NCI-H69 (cell line): ENCODE data around the gene NF2.

Experiments used
- DNase-seq: peaks from one replicate; lab custom pipeline; 2025; lab: John Stamatoyannopoulos, UW

NF2 gene

DNA sequence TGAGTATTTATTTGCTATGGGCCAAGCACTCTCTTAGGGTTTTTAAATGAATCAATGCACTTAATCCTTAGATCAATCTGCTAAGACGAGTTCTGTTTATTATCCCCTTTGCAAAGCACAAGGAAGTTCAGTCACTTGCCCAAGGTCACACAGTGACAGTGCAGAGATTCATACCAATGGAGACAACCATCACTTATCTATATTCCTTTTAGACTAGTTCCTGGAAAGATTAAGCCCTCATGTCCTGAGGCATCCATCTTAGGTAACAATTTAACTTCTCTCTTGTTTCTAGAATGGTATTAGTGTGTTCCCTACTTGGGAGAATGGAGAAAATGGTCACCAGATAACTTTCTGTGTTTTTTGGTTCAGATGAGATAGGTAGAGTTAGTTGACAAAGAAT, 28.3 kb downstream of the NF2 start:
- DNase-seq = no peak

DNA sequence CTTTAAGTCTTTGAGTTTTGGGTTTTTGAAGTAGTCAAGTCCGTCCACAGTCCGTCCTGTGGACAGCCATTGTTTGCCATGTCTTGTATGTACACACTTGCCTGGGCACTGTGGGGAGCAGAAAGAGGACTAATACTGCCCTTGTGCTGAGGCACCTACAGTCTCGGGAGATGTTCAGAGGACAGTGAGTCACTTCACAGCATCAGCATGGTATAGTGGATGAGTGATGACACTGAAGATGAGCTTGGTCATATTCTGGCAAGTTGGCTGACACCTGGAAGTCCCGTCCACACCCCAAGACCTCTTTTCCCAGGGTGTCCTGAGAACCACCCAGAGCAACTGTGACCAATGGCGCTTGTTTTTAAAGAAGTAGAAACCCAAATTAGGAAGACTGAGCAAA, 29.2 kb downstream of the NF2 start:
- no peak for DNase-seq

DNA sequence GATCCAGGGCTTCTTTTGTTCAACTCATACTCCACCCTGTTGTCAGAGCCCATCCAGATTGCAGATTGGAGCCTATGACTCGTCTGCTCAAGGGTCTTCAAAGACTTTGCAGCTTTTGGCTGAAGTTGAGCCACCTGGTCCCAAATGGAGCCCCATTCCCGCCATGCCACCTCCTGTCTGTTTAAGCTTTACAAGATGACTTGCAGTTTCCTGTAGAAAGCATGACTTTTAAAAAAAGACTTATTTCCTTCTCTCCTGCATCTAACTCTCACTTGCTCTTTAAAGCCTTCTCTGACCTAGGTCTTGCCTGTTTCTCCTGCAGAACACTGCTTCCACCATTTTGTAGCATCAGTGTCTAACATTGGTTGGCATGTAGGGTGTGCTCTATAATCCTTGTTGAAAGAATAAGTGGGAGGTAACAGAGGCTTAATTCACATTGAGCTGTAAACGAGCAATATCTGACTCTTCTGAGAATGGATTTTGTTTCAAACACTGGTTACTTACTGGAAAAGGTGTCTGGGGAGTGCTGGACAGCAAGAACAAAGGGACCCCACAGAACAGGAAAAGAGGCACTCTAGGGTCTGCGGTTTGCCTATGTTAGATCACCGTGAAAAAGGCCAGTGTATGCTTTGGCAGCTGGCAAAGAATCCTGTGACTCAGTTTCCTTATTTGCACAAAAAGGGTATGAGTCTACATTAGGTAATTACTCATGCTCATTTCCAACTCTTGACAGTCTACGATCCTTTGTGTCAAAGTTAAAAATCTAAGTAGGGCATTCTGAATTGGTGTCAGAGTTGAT, 30.3 kb downstream of the NF2 start:
- no peak for DNase-seq

GRCh38 chr22:29634847-29635246, 31.4 kb downstream of the NF2 start:
- no peak for DNase-seq

DNA sequence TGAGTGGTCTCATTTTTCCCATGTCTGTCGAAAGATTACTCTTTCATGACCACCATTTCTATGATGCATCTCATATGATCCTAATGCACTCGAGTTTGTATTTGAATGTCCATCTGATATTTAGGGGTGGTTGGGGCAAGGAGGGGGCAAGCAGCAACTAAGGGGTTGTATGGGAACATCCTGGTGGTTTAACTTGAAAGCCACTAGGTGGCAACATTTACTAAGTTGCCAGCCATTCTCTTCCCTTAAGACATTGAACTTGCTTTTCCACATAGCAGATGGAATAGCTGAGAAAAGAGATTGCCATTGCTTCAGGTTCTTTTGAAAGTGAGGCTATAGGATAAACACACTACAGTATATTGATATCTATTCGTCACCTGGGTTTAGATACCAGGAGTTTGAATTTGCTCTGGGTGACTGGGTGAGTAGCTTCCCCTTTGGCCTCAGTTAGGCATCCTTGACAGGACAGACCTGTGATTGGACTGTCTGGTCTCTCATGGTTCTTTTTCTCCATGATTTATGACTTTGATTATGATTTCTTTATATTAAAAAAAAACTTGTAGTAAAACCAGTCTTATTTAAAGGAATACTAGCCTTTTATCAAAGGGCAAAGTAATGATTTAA, 32.4 kb downstream of the NF2 start:
- DNase-seq = peak; percentile 84

GRCh38 chr22:29636751-29637150, 33.3 kb downstream of the NF2 start:
- no peak for DNase-seq

GRCh38 chr22:29637181-29637580, 33.7 kb downstream of the NF2 start:
- peak; percentile 70 for DNase-seq

DNA sequence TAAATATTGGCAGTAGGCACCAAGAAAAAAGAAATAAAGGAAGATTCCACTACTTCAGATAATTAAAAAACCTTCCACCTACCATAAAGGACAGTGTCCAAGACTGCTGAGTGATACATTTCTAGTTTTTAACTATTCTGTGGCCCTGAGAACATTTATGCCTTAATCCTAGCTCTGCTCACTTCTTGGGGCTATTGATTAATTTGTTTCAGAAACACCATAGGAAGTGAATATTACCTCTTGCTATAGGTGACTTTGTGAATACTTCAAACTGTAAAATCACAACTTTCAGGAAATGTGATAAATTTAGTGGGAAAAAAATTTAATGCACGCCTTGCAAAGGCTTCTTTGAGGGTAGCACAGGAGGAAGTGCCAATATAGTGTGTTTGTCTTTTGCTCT, 35.2 kb downstream of the NF2 start:
- no peak for DNase-seq

GRCh38 chr22:29639096-29639495, 35.7 kb downstream of the NF2 start:
- no peak for DNase-seq

- peak; percentile 38 for DNase-seq
These were observed 37.7 kb downstream of the NF2 start for GRCh38 chr22:29641042-29641699.

DNA sequence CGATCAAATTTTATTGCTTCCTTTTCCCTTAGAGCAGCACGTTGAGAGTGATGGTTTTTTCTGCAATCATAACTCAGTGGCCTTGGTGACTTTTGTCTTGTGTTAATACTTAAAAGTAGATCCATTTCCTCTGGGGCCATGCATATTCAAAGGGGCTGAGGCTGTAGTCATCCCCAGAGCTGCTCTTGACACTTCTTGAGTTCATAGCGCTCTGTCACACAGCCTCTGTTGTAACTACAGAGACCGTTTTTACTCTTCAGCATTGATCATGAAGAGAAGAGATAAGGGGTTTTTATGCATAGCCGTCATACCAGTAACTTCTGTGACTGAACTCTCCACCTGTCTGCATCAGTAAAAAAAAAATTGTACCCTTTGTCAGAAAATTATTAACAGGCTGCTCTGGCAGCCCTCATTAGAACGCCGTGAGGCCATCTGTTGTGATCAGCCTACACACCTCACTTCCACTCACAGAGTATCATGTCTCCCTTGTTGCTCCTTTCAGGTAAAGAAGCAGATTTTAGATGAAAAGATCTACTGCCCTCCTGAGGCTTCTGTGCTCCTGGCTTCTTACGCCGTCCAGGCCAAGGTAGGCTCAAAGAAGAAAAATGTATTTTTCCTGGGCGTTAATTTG, 38.4 kb downstream of the NF2 start:
- DNase-seq = peak; percentile 75

GRCh38 chr22:29642694-29643093, 39.3 kb downstream of the NF2 start:
- DNase-seq = no peak

DNA sequence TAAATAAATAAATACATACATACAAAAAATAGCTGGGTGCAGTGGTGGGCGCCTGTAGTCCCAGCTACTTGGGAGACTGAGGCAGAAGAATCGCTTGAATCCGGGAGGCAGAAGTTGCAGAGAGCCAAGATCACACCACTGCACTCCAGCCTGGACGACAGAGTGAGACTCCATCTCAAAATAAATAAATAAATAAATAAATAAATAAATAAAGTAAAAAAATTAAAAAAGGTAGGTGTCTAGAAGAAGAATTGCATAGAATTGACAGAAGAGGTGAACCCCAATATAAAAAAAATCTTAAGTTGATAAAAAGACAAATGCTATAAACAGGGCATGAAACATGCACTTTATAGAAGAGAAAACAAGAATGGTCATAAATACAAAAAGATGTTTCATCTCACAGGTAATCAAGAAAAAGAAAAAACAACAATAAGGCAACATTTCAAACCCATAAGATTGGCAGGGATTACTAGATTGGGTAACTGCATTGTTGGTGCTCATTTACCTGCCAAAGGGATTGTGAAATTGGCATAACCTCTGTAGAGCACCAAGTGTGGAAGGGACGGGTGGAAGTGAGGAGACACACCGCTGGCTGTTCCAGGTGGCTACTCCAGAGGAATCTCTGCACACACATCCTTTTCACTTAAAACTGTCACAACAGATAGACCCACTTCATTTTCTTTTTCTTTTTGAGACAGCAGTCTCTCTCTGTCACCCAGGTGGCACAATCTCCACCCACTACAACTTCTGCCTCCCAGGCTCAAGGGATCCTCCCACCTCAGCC, 44.7 kb downstream of the NF2 start:
- DNase-seq = no peak

- no peak for DNase-seq
These were observed 46.9 kb downstream of the NF2 start for GRCh38 chr22:29650370-29650769.

DNA sequence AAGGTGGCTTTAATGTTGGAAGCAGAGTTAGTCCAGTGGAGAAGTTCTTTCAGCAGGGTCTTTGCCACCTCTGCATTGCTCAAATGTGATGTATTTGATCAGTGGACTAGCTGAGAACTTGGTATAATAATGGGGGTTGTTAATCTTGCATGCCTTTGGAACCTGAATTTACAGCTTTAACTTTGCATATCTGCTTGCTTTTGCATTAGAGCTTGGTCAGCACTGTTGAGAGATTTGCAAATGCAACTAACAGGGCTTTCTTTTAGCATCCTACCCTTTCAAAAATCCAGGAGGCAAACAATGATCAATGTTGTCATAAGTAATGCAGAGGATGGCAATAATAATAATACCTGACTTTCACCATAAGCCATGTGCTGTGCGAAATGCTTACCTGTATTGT, 48.2 kb downstream of the NF2 start:
- no peak for DNase-seq

DNA sequence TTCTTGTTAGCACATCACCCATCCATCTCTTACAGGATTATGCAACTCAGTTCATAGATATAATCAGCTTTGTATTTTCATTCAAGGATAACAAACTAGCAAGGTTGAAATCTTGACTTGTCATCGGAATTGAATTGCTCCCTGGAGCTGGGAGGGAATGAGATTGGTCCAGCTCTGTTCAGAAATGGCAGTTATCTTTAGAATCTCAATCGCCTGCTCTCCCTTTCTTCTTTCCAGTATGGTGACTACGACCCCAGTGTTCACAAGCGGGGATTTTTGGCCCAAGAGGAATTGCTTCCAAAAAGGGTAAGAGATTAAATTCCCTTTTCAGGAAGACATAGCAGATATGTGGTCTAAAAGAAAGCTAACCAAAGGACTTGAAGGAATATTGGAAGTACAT, 51.0 kb downstream of the NF2 start:
- DNase-seq = no peak

- DNase-seq = no peak
These were observed 51.4 kb downstream of the NF2 start for GRCh38 chr22:29654882-29655281.

- no peak for DNase-seq
These were observed 54.7 kb downstream of the NF2 start for GRCh38 chr22:29658176-29658575.

DNA sequence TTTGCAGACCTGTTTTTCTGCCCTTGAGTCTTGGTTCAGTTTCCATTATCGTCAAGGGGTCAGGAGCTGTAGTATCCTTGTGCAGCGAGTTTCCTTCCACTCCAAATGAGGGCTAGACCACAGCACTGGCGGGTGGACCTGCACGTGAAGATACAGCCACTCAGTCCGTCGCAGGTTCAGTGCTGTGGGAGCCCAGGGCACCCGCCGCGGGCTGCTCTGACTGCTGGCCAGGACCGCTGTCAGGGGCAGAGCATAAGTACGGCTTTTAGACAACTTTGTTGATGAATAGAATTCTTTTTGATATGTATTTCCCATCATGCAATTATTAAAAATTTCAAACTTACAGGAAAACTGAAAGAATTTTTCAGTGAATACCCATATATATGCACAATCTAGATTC, 56.6 kb downstream of the NF2 start:
- no peak for DNase-seq

GRCh38 chr22:29661336-29661735, 57.9 kb downstream of the NF2 start:
- no peak for DNase-seq

DNA sequence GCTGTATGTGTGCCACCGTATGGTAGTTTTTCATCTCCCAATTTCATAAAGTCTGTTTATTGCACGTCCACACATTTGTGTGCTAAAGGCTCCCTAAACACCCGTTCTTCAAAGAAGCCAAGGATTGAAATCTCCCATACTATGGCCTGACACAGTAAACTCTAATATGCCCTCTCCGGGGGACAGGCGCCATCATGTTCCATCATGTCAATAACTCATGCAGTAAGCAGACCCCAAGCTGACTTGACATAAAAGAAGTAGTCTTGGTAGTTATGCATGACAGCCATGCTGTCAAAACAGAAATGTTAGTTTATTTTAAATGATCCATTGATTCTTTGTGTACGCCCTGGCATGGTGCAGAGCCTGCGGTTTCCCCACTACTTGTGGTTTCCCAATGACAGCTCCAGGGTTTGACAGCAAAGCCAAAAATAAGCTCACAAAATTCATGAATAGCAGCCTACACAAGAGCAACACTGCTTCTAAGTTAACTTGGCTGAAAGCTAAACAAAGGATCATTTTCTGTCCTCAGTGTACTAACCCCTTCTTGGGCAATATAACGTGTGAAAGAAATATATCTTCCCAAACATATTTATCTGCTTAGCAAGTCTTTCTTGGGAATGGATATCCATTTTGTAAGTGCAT, 59.9 kb downstream of the NF2 start:
- peak; percentile 81 for DNase-seq

DNA sequence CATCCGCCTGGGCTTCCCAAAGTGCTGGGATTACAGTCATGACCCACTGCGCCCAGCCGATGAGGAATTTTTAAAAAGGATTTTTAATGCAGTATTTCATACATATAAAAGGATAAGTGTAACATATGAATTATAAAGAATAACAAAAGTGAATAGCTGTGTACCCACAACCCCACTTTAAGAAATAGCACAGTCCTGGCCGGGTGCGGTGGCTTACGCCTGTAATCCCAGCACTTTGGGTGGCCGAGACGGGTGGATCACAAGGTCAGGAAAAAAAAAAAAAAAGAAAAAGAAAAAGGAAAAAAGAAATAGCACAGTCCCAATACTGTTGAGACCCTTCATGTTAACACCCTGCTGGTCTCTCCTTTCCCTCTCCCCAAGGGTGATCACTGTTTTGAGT, 62.1 kb downstream of the NF2 start:
- no peak for DNase-seq
